Endodermal cell (in vitro differentiated cells): ENCODE measurements around the gene SERINC2. TPM values are rescaled to one million over a fixed set of nuclear protein-coding genes. Genes with fewer than 3 reads are reported as not detected.

Experiments used
- DNase-seq: peaks from one replicate; pipeline ENCODE4 v3.0.0-alpha.2; 2017
- H3K27ac ChIP-seq: 2 replicates; pipeline ENCODE4 v1.5.1; 2013; ENCODE audit warnings: mild to moderate bottlenecking, low read depth, low read length, moderate library complexity
- H3K27me3 ChIP-seq: 2 replicates; pipeline ENCODE4 v1.6.1; 2013; ENCODE audit warnings: mild to moderate bottlenecking, low read length, moderate library complexity; ENCODE audit not compliant: insufficient read depth, control insufficient read depth, poor library complexity, severe bottlenecking
- H3K36me3 ChIP-seq: 2 replicates; pipeline ENCODE4 v1.7.0; 2013; ENCODE audit warnings: mild to moderate bottlenecking, low read length, moderate library complexity; ENCODE audit not compliant: control insufficient read depth, insufficient read depth
- H3K4me1 ChIP-seq: one replicate; pipeline ENCODE4 v1.7.0; 2013; ENCODE audit warnings: low read length; ENCODE audit not compliant: control insufficient read depth, insufficient read depth
- H3K4me3 ChIP-seq: 2 replicates; pipeline ENCODE4 v1.5.1; 2013; ENCODE audit warnings: mild to moderate bottlenecking, low read length, moderate library complexity
- H3K9ac ChIP-seq: 2 replicates; pipeline ENCODE4 v1.6.1; 2013; ENCODE audit warnings: mild to moderate bottlenecking, low read length, moderate library complexity; ENCODE audit not compliant: poor library complexity, severe bottlenecking; ENCODE audit errors: extremely low read depth
- H3K9me3 ChIP-seq: 2 replicates; pipeline ENCODE4 v1.6.1; 2013; ENCODE audit warnings: mild to moderate bottlenecking, low read length, moderate library complexity; ENCODE audit not compliant: control insufficient read depth
- H3K27ac Mint-ChIP-seq: 2 replicates; pipeline ENCODE4 v1.8.0; 2020; ENCODE audit warnings: mixed read lengths
- H3K27me3 Mint-ChIP-seq: 2 replicates; pipeline ENCODE4 v1.8.0; 2021; ENCODE audit warnings: mild to moderate bottlenecking, mixed read lengths; ENCODE audit not compliant: insufficient read depth
- H3K36me3 Mint-ChIP-seq: 2 replicates; pipeline ENCODE4 v1.8.0; 2020; ENCODE audit warnings: low read depth, mixed read lengths
- H3K4me1 Mint-ChIP-seq: 2 replicates; pipeline ENCODE4 v1.8.0; 2020; ENCODE audit warnings: mixed read lengths
- H3K4me3 Mint-ChIP-seq: 2 replicates; pipeline ENCODE4 v1.8.0; 2020; ENCODE audit warnings: mild to moderate bottlenecking, moderate library complexity, mixed read lengths
- H3K9me3 Mint-ChIP-seq: 2 replicates; pipeline ENCODE4 v1.8.0; 2020; ENCODE audit warnings: mild to moderate bottlenecking, mixed read lengths
- CTCF ChIP-seq: fragments of 200-600 bp; sonication (generic); conservative IDR thresholded peaks from 2 replicates; pipeline ENCODE4 v1.5.0; 2021; ENCODE audit warnings: antibody characterized with exemption, mild to moderate bottlenecking
- WGBS, 2 experiments: methylation state at CpG; one replicate each; pipeline versions ENCODE4 v1.1.5 to v1.1.7; 2013; ENCODE audit warnings: missing lambda C conversion rate in 2 of 2, mixed read lengths in 1 of 2; ENCODE audit not compliant: insufficient coverage in 1 of 2, insufficient read length in 1 of 2; 5-methylcytosine and 5-hydroxymethylcytosine counted together
- total RNA-seq, 2 donors: library from RNA; stranded (reverse); fragmentation: NEBNext Ultra II Directional in 1 of 2; extraction: Animal tissue kit (Norgen Biotek cat#: 25700) in 1 of 2; gene quantifications; 2 replicates in 1 of 2; 3 replicates in 1 of 2; pipeline ENCODE4 v1.2.1, GENCODE V29; 2021

The SERINC2 gene
- total RNA-seq, 2 donors from 2014 or later: 25.9 to 35.1 TPM

- Mint-ChIP-seq H3K27me3 (peaks cover 5% of the 10 kb centered on the region), H3K4me3 (no peak overlapping the region), H3K27ac (no peak overlapping the region), H3K36me3 (no peaks in the 10 kb centered on the region), H3K9me3 (no peaks in the 10 kb centered on the region), H3K4me1 (peaks cover 4% of the 10 kb centered on the region)
- no peak for DNase-seq
- 95 to 100% methylated on average over 3 to 7 of the region's 7 CpGs for WGBS, 2 experiments
- Histone ChIP-seq H3K27me3 (no peaks in the 10 kb centered on the region), H3K27ac (no peak overlapping the region), H3K4me3 (no peak overlapping the region), H3K9ac (no peak overlapping the region), H3K9me3 (no peaks in the 10 kb centered on the region), H3K4me1 (no peaks in the 10 kb centered on the region), H3K36me3 (no peaks in the 10 kb centered on the region)
- no peak for TF ChIP-seq CTCF
Measured at GRCh38 chr1:31389616-31390015, 23.4 kb upstream of the SERINC2 start.

- DNase-seq: no peak
- H3K9me3 Mint-ChIP-seq: no peaks in the 10 kb centered on the region
- Histone ChIP-seq H3K27me3 (no peaks in the 10 kb centered on the region), H3K9me3 (no peaks in the 10 kb centered on the region), H3K9ac (no peak overlapping the region), H3K4me1 (no peaks in the 10 kb centered on the region), H3K36me3 (no peaks in the 10 kb centered on the region), H3K27ac (no peak overlapping the region), H3K4me3 (no peak overlapping the region)
- H3K36me3 Mint-ChIP-seq: no peaks in the 10 kb centered on the region
- peaks cover 8% of the 10 kb centered on the region for H3K27me3 Mint-ChIP-seq
- no peak for TF ChIP-seq CTCF
- H3K4me3 Mint-ChIP-seq: no peak overlapping the region
- H3K4me1 Mint-ChIP-seq: peaks cover 4% of the 10 kb centered on the region
- H3K27ac Mint-ChIP-seq: peak overlapping the region; percentile 26
- 91 to 93% methylated on average over 6 to 7 of the region's 7 CpGs for WGBS, 2 experiments
Measured at GRCh38 chr1:31390071-31390470, 22.9 kb upstream of the SERINC2 start.

GRCh38 chr1:31393463-31393862, 19.6 kb upstream of the SERINC2 start:
- H3K9ac ChIP-seq: no peak overlapping the region
- H3K27me3 Mint-ChIP-seq: peaks cover 10% of the 10 kb centered on the region
- H3K4me3 ChIP-seq: no peak overlapping the region
- peaks cover 4% of the 10 kb centered on the region for H3K4me1 Mint-ChIP-seq
- no peak for TF ChIP-seq CTCF
- no peak overlapping the region for H3K27ac ChIP-seq
- H3K4me1 ChIP-seq: no peaks in the 10 kb centered on the region
- no peaks in the 10 kb centered on the region for H3K9me3 ChIP-seq
- H3K36me3 ChIP-seq: no peaks in the 10 kb centered on the region
- no peaks in the 10 kb centered on the region for H3K36me3 Mint-ChIP-seq
- no peaks in the 10 kb centered on the region for H3K9me3 Mint-ChIP-seq
- H3K27ac Mint-ChIP-seq: no peak overlapping the region
- H3K27me3 ChIP-seq: no peaks in the 10 kb centered on the region
- no peak for DNase-seq
- no peak overlapping the region for H3K4me3 Mint-ChIP-seq
